Measurements from ENCODE around the gene ATXN3L.

Gene ATXN3L

GRCh38 chrX:13290891-13291614 is 28.8 kb downstream of the ATXN3L start:
- no peak overlapping the region for H2BK5ac ChIP-seq (ENCODE audit: low read length)

GRCh38 chrX:13288671-13289070 is 31.2 kb downstream of the ATXN3L start:
- no CpG with 5 or more reads among the region's 5 CpGs for WGBS (ENCODE audit: extremely low coverage, insufficient coverage, low lambda C conversion rate)
- H3K9ac ChIP-seq (ENCODE audit: low read length), result no peak overlapping the region

More at GRCh38 chrX:13290891-13291614, 28.8 kb downstream of the ATXN3L start:
- Histone ChIP-seq H3K4me3 (ENCODE audit: low read length) (no peak overlapping the region), H4K5ac (ENCODE audit: low read length) (no peak overlapping the region), H3K4me2 (ENCODE audit: low read length) (no peak overlapping the region), H3K9ac (ENCODE audit: low read length) (no peak overlapping the region), H2BK15ac (replicated peaks; ENCODE audit: low read depth) (no peak overlapping the region), H4K8ac (ENCODE audit: low read depth, low read length) (no peak overlapping the region), H3K56ac (ENCODE audit: low read length) (no peak overlapping the region), H3K18ac (ENCODE audit: low read length) (no peak overlapping the region), H3K4me1 (ENCODE audit: control insufficient read depth, low read depth, low read length) (no peaks in the 10 kb centered on the region), H3K27me3 (ENCODE audit: insufficient read depth, low read length, poor library complexity) (no peaks in the 10 kb centered on the region), H3K4ac (ENCODE audit: low read depth, low read length) (no peak overlapping the region), H3K27ac (ENCODE audit: low read depth, low read length) (no peak overlapping the region), H3K79me2 (ENCODE audit: control insufficient read depth, insufficient read depth, low read length) (no peaks in the 10 kb centered on the region), H2AK5ac (ENCODE audit: low read length) (no peak overlapping the region), H3K79me1 (ENCODE audit: low read length) (no peaks in the 10 kb centered on the region), H2BK120ac (ENCODE audit: low read depth, low read length) (no peak overlapping the region), H3K36me3 (ENCODE audit: control insufficient read depth, insufficient read depth, low read length) (no peaks in the 10 kb centered on the region), H3K23ac (ENCODE audit: low read length) (no peak overlapping the region)
- WGBS (ENCODE audit: extremely low coverage, insufficient coverage, low lambda C conversion rate), result no CpG with 5 or more reads among the region's 32 CpGs
- DNase-seq, result no peak

DNA sequence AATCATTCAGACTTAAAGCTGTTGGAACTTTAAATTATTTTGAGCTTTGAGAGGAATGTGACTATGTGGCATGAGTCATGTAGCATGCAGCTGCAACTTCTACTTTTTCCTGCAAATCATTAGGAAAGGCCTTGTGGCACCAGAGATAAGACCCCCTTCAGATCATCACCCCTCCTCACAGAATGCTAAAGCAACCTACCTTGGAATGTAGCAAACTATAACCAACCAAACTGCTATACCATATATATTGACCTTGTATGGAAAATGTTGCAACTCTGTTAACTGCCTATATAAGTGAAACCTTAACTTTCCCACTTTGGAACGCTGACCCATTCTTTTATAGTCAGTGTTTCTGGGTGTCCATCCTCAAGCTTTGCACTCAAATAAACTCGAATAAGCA is 32.0 kb downstream of the ATXN3L start:
- H4K8ac ChIP-seq (ENCODE audit: low read depth, low read length), result no peak overlapping the region
- H3K23ac ChIP-seq (ENCODE audit: low read length), result no peak overlapping the region
- no peak overlapping the region for H3K56ac ChIP-seq (ENCODE audit: low read length)
- no peak overlapping the region for H3K18ac ChIP-seq (ENCODE audit: low read length)
- H3K27ac ChIP-seq (ENCODE audit: low read depth, low read length), result no peak overlapping the region
- H3K4me3 ChIP-seq (ENCODE audit: low read length), result no peak overlapping the region
- no peaks in the 10 kb centered on the region for H3K27me3 ChIP-seq (ENCODE audit: insufficient read depth, low read length, poor library complexity)
- H2BK5ac ChIP-seq (ENCODE audit: low read length), result no peak overlapping the region
- H3K4me2 ChIP-seq (ENCODE audit: low read length), result no peak overlapping the region
- H3K79me1 ChIP-seq (ENCODE audit: low read length), result no peaks in the 10 kb centered on the region
- no peak overlapping the region for H3K9ac ChIP-seq (ENCODE audit: low read length)
- H4K5ac ChIP-seq (ENCODE audit: low read length), result no peak overlapping the region
- no peak overlapping the region for H2BK15ac ChIP-seq (replicated peaks; ENCODE audit: low read depth)
- no peak overlapping the region for H3K4ac ChIP-seq (ENCODE audit: low read depth, low read length)
- WGBS (ENCODE audit: extremely low coverage, insufficient coverage, low lambda C conversion rate), result no CpG with 5 or more reads among the region's 2 CpGs
- peak; percentile 66 for DNase-seq
- no peak overlapping the region for H2AK5ac ChIP-seq (ENCODE audit: low read length)
- H3K79me2 ChIP-seq (ENCODE audit: control insufficient read depth, insufficient read depth, low read length), result no peaks in the 10 kb centered on the region
- H3K36me3 ChIP-seq (ENCODE audit: control insufficient read depth, insufficient read depth, low read length), result no peaks in the 10 kb centered on the region
- H2BK120ac ChIP-seq (ENCODE audit: low read depth, low read length), result no peak overlapping the region
- H3K4me1 ChIP-seq (ENCODE audit: control insufficient read depth, low read depth, low read length), result no peaks in the 10 kb centered on the region

More at GRCh38 chrX:13288671-13289070, 31.2 kb downstream of the ATXN3L start:
- Histone ChIP-seq H2BK15ac (replicated peaks; ENCODE audit: low read depth) (no peak overlapping the region), H3K4me3 (ENCODE audit: low read length) (no peak overlapping the region), H4K5ac (ENCODE audit: low read length) (no peak overlapping the region), H3K4ac (ENCODE audit: low read depth, low read length) (no peak overlapping the region), H3K56ac (ENCODE audit: low read length) (no peak overlapping the region), H3K36me3 (ENCODE audit: control insufficient read depth, insufficient read depth, low read length) (no peaks in the 10 kb centered on the region), H3K4me1 (ENCODE audit: control insufficient read depth, low read depth, low read length) (no peaks in the 10 kb centered on the region), H2BK120ac (ENCODE audit: low read depth, low read length) (no peak overlapping the region), H2AK5ac (ENCODE audit: low read length) (no peak overlapping the region), H3K27ac (ENCODE audit: low read depth, low read length) (no peak overlapping the region), H3K18ac (ENCODE audit: low read length) (no peak overlapping the region), H4K8ac (ENCODE audit: low read depth, low read length) (no peak overlapping the region), H3K27me3 (ENCODE audit: insufficient read depth, low read length, poor library complexity) (no peaks in the 10 kb centered on the region), H3K23ac (ENCODE audit: low read length) (no peak overlapping the region), H3K79me1 (ENCODE audit: low read length) (no peaks in the 10 kb centered on the region), H3K79me2 (ENCODE audit: control insufficient read depth, insufficient read depth, low read length) (no peaks in the 10 kb centered on the region), H3K4me2 (ENCODE audit: low read length) (no peak overlapping the region), H2BK5ac (ENCODE audit: low read length) (no peak overlapping the region)
- DNase-seq, result no peak

GRCh38 chrX:13285693-13286092 is 34.2 kb downstream of the ATXN3L start:
- Histone ChIP-seq H2BK5ac (ENCODE audit: low read length) (no peak overlapping the region), H3K56ac (ENCODE audit: low read length) (no peak overlapping the region), H3K79me2 (ENCODE audit: control insufficient read depth, insufficient read depth, low read length) (no peaks in the 10 kb centered on the region), H3K9ac (ENCODE audit: low read length) (no peak overlapping the region), H3K36me3 (ENCODE audit: control insufficient read depth, insufficient read depth, low read length) (no peaks in the 10 kb centered on the region), H2AK5ac (ENCODE audit: low read length) (no peak overlapping the region), H4K8ac (ENCODE audit: low read depth, low read length) (no peak overlapping the region), H4K5ac (ENCODE audit: low read length) (no peak overlapping the region), H3K4me3 (ENCODE audit: low read length) (no peak overlapping the region), H3K27me3 (ENCODE audit: insufficient read depth, low read length, poor library complexity) (no peaks in the 10 kb centered on the region), H2BK120ac (ENCODE audit: low read depth, low read length) (no peak overlapping the region), H3K4ac (ENCODE audit: low read depth, low read length) (no peak overlapping the region), H3K27ac (ENCODE audit: low read depth, low read length) (no peak overlapping the region), H3K4me1 (ENCODE audit: control insufficient read depth, low read depth, low read length) (no peaks in the 10 kb centered on the region), H2BK15ac (replicated peaks; ENCODE audit: low read depth) (no peak overlapping the region), H3K79me1 (ENCODE audit: low read length) (no peaks in the 10 kb centered on the region), H3K23ac (ENCODE audit: low read length) (no peak overlapping the region), H3K18ac (ENCODE audit: low read length) (no peak overlapping the region), H3K4me2 (ENCODE audit: low read length) (no peak overlapping the region)
- WGBS (ENCODE audit: extremely low coverage, insufficient coverage, low lambda C conversion rate), result no CpG with 5 or more reads among the region's 7 CpGs
- peak; percentile 21 for DNase-seq

DNA sequence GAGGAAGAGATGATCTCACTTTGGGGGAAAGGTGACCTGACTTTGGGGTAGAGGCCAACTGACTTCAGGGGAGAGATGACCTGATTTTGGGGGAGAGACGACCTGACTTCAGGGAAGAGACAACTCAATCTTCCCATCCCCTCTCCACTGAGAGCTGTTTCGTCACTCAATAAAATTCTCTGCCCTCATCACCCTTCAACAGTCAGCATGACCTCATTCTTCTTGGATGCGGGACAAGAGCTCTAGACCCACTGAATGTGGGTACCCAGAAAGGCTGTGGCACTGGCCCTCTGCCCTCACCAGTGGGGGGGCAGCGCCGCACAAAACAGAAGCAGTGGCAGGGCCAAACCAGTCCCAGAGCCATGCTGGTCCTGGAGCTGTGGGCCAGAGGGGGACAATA is 34.6 kb downstream of the ATXN3L start:
- H3K27ac ChIP-seq (ENCODE audit: low read depth, low read length), result no peak overlapping the region
- H3K18ac ChIP-seq (ENCODE audit: low read length), result no peak overlapping the region
- WGBS (ENCODE audit: extremely low coverage, insufficient coverage, low lambda C conversion rate), result no CpG with 5 or more reads among the region's 5 CpGs

DNA sequence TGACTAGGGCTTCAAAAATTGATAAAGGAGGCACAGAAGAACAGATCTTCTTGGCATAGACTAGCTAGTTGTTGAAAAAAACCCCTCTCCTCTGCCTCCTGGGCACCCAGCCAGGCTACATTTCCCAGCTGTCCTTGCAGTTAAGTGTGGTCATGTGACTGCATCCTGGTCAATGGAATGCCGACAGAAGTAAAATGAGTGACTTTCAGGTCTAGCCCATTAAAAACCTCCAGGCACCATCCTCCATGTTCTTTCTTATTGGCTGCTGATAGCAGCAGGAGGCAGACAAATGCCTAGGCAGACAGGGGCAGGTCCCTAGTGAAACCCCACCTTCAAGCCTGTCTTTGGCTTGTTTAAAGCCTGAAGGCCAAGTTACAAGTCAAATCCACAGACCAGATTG is 35.3 kb downstream of the ATXN3L start:
- H3K4ac ChIP-seq (ENCODE audit: low read depth, low read length), result no peak overlapping the region
- H3K4me1 ChIP-seq (ENCODE audit: control insufficient read depth, low read depth, low read length), result no peaks in the 10 kb centered on the region
- H3K9ac ChIP-seq (ENCODE audit: low read length), result no peak overlapping the region
- no peaks in the 10 kb centered on the region for H3K79me1 ChIP-seq (ENCODE audit: low read length)
- H3K18ac ChIP-seq (ENCODE audit: low read length), result no peak overlapping the region
- DNase-seq, result no peak
- H3K4me3 ChIP-seq (ENCODE audit: low read length), result no peak overlapping the region
- no CpG with 5 or more reads among the region's 1 CpG for WGBS (ENCODE audit: extremely low coverage, insufficient coverage, low lambda C conversion rate)
- H4K5ac ChIP-seq (ENCODE audit: low read length), result no peak overlapping the region
- no peak overlapping the region for H2AK5ac ChIP-seq (ENCODE audit: low read length)
- no peak overlapping the region for H3K4me2 ChIP-seq (ENCODE audit: low read length)
- peak overlapping the region; percentile 4 for H2BK15ac ChIP-seq (replicated peaks; ENCODE audit: low read depth)
- no peak overlapping the region for H2BK5ac ChIP-seq (ENCODE audit: low read length)
- H3K36me3 ChIP-seq (ENCODE audit: control insufficient read depth, insufficient read depth, low read length), result no peaks in the 10 kb centered on the region
- no peak overlapping the region for H3K27ac ChIP-seq (ENCODE audit: low read depth, low read length)
- H3K79me2 ChIP-seq (ENCODE audit: control insufficient read depth, insufficient read depth, low read length), result no peaks in the 10 kb centered on the region
- H3K56ac ChIP-seq (ENCODE audit: low read length), result no peak overlapping the region
- no peak overlapping the region for H2BK120ac ChIP-seq (ENCODE audit: low read depth, low read length)
- H3K23ac ChIP-seq (ENCODE audit: low read length), result no peak overlapping the region
- H3K27me3 ChIP-seq (ENCODE audit: insufficient read depth, low read length, poor library complexity), result no peaks in the 10 kb centered on the region
- H4K8ac ChIP-seq (ENCODE audit: low read depth, low read length), result no peak overlapping the region

More for the DNA sequence above, 34.6 kb downstream of the ATXN3L start:
- Histone ChIP-seq H3K9ac (ENCODE audit: low read length) (no peak overlapping the region), H2BK15ac (replicated peaks; ENCODE audit: low read depth) (no peak overlapping the region), H3K56ac (ENCODE audit: low read length) (no peak overlapping the region), H3K4me3 (ENCODE audit: low read length) (no peak overlapping the region), H4K5ac (ENCODE audit: low read length) (no peak overlapping the region), H2BK5ac (ENCODE audit: low read length) (no peak overlapping the region), H3K79me1 (ENCODE audit: low read length) (no peaks in the 10 kb centered on the region), H3K36me3 (ENCODE audit: control insufficient read depth, insufficient read depth, low read length) (no peaks in the 10 kb centered on the region), H3K79me2 (ENCODE audit: control insufficient read depth, insufficient read depth, low read length) (no peaks in the 10 kb centered on the region), H2BK120ac (ENCODE audit: low read depth, low read length) (no peak overlapping the region), H4K8ac (ENCODE audit: low read depth, low read length) (no peak overlapping the region), H3K4ac (ENCODE audit: low read depth, low read length) (no peak overlapping the region), H3K4me2 (ENCODE audit: low read length) (no peak overlapping the region), H2AK5ac (ENCODE audit: low read length) (no peak overlapping the region), H3K23ac (ENCODE audit: low read length) (no peak overlapping the region), H3K4me1 (ENCODE audit: control insufficient read depth, low read depth, low read length) (no peaks in the 10 kb centered on the region), H3K27me3 (ENCODE audit: insufficient read depth, low read length, poor library complexity) (no peaks in the 10 kb centered on the region)
- DNase-seq, result no peak
